Right atrium auricular region (tissue), 2 donors: ENCODE results near the gene GAB2. TPM values are rescaled to one million over a fixed set of nuclear protein-coding genes. Genes with fewer than 3 reads are reported as not detected.
"Not testable (repeated sequence)": the region's sequence is repeated elsewhere in the genome, so short reads cannot be mapped to it uniquely, and the experiment has no call there.

Experiments used
- DNase-seq: peaks from one replicate; pipeline ENCODE4 v3.0.0-alpha.2; 2019; ENCODE audit warnings: low spot score
- H3K27ac ChIP-seq, 2 donors: fragments of 200-600 bp; sonication (generic); 1 replicate in 1 of 2; 2 replicates in 1 of 2; pipeline ENCODE4 v1.5.1; 2016 to 2019
- H3K27me3 ChIP-seq, 2 donors: fragments of 200-600 bp; sonication (generic); one replicate each; pipeline versions ENCODE4 v1.5.1 to v1.6.0; 2017 to 2019
- H3K36me3 ChIP-seq: fragments of 200-600 bp; sonication (generic); one replicate; pipeline ENCODE4 v1.5.1; 2016
- H3K4me1 ChIP-seq, 2 donors: fragments of 200-600 bp; sonication (generic); one replicate each; pipeline versions ENCODE4 v1.5.1 to v1.6.0; 2017 to 2019
- H3K4me3 ChIP-seq, 2 donors: fragments of 200-600 bp; sonication (generic); 1 replicate in 1 of 2; 2 replicates in 1 of 2; pipeline ENCODE4 v1.5.1; 2017 to 2019; ENCODE audit warnings: mild to moderate bottlenecking in 1 of 2, moderate library complexity in 1 of 2
- H3K9me3 ChIP-seq, 2 donors: fragments of 200-600 bp; sonication (generic); one replicate each; pipeline ENCODE4 v1.5.1; 2019
- CTCF ChIP-seq, 2 donors: fragments of 200-600 bp; sonication (generic); IDR thresholded peaks; one replicate each; pipeline ENCODE4 v1.5.1; 2019; ENCODE audit warnings: antibody characterized with exemption in 2 of 2
- total RNA-seq, 2 donors: library from RNA; depleted of rRNA; stranded (reverse); fragments of >200 nt; gene quantifications; one replicate each; pipeline ENCODE4 v1.1.0, GENCODE V29; 2016

Gene GAB2
- total RNA-seq, 2 donors from 2014 or later: 22.0 to 33.7 TPM

DNA sequence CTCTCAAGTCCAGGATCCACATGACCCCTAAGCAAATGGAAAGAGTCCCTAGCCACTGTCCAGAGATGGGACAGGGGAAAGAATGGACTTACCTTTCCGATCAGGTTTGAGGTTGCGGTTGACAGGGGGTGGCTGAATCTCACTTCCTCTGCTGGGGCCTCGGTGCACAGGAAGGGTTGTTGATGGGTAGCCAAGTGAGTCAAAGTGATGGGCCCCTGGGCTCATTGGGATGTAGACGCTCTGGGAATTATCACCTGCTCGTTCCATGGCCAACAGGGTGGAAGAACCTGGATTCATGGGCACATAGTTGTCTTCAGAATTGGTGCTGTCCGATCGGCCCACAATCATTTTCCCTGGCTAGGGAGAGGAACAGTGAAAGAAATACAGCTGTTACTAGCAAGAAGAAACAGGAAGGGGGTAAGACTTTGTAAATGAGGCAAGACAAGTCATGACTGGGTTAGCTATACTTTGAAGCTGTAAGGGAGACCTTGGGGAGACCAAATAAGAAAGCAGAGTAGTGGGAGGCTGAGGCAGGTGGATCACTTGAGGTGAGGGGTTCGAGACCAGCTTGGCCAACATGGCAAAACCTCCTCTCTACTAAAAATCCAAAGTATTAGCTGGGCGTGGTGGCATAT, 194.2 kb downstream of the GAB2 start:
- H3K27me3 ChIP-seq: no peaks in the 10 kb centered on the region
- no peaks in the 10 kb centered on the region for H3K9me3 ChIP-seq
- peaks cover 74% of the 10 kb centered on the region for H3K36me3 ChIP-seq
- H3K4me1 ChIP-seq: no peaks in the 10 kb centered on the region
- TF ChIP-seq CTCF (IDR thresholded peaks at IDR 0.05): no peak
- no peak overlapping the region for H3K4me3 ChIP-seq
- H3K27ac ChIP-seq: no peak overlapping the region
- peak; percentile 48 for DNase-seq

- not testable (repeated sequence) for H3K27ac ChIP-seq, H3K4me1 ChIP-seq, H3K27me3 ChIP-seq, H3K9me3 ChIP-seq, H3K4me3 ChIP-seq
- DNase-seq: peak; percentile 53
- H3K36me3 ChIP-seq: peaks cover 81% of the 10 kb centered on the region
These were observed 194.9 kb downstream of the GAB2 start for GRCh38 chr11:78222726-78223125.

DNA sequence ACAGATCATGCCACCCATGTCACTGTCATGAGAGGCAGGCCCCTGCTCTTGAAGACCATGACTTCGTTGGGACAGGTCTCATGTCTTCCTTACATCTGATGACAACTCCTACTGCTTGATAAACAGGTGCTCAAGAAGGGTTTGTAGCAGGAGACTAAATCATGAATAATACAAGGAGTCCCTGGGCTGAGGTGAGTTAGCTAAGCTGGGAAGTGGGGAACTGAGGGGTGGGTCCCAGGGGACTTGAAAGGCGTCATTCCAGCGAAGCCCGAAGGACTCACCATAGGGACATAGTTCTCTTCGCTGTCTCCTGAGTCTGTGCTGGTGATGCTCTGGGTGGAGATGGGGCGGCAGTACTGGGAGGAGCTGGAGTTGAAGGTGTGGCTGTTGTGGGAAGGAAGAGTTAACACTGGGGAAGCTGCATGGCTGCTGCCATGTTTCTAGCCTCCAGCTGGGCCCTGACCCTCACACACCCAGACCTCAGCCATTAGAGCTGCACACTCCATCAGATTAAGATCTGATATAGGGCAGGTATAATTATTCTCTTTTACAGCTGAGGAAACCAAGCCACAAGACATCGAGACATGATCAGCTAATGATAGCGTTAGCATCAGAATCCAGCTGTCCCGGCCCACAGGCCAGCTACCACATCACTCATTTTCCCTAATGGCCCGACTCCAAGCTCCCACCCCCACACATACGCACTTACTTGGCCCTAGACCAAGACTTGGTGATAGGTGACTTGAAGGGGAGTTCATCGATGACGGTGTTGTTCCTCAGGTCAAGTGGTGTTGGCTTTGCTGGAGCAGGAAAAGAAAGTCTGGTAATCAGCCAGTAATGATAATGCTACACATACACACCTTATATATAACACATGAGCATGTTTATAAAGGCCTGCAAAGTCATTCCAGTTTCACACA, 196.0 kb downstream of the GAB2 start:
- no peaks in the 10 kb centered on the region for H3K4me1 ChIP-seq
- peaks cover 87% of the 10 kb centered on the region for H3K36me3 ChIP-seq
- TF ChIP-seq CTCF (IDR thresholded peaks at IDR 0.05): no peak
- no peak overlapping the region for H3K27ac ChIP-seq
- peak; percentile 58 for DNase-seq
- H3K4me3 ChIP-seq: no peak overlapping the region
- no peaks in the 10 kb centered on the region for H3K9me3 ChIP-seq
- no peaks in the 10 kb centered on the region for H3K27me3 ChIP-seq

GRCh38 chr11:78220218-78221157, 197.1 kb downstream of the GAB2 start:
- H3K27ac ChIP-seq: no peak overlapping the region
- no peaks in the 10 kb centered on the region for H3K9me3 ChIP-seq
- no peaks in the 10 kb centered on the region for H3K27me3 ChIP-seq
- no peak for TF ChIP-seq CTCF (IDR thresholded peaks at IDR 0.05)
- DNase-seq: peak; percentile 54
- H3K36me3 ChIP-seq: peaks cover 76% of the 10 kb centered on the region
- H3K4me1 ChIP-seq: no peaks in the 10 kb centered on the region
- H3K4me3 ChIP-seq: no peak overlapping the region

GRCh38 chr11:78219493-78220217, 198.0 kb downstream of the GAB2 start:
- Histone ChIP-seq H3K4me3 (no peak overlapping the region), H3K27me3 (no peaks in the 10 kb centered on the region), H3K4me1 (no peaks in the 10 kb centered on the region), H3K9me3 (no peaks in the 10 kb centered on the region), H3K36me3 (peaks cover 71% of the 10 kb centered on the region), H3K27ac (no peak overlapping the region)
- no peak for DNase-seq
- no peak for TF ChIP-seq CTCF (IDR thresholded peaks at IDR 0.05)
